Mesenchymal stem cell (in vitro differentiated cells and primary cell): ENCODE results near the gene KIF22.
"Not testable (repeated sequence)": the region's sequence is repeated elsewhere in the genome, so short reads cannot be mapped to it uniquely, and the experiment has no call there.

Experiments used
- DNase-seq: peaks from one replicate; pipeline ENCODE4 v3.0.0-alpha.2; 2013
- H2AFZ ChIP-seq: one replicate; pipeline ENCODE4 v1.6.1; 2013; ENCODE audit warnings: low read depth, mild to moderate bottlenecking, control low read depth, inconsistent platforms, low read length, moderate library complexity
- H2AK5ac ChIP-seq: 2 replicates; pipeline ENCODE4 v1.6.1; 2013; ENCODE audit warnings: low read length, moderate library complexity, mild to moderate bottlenecking, inconsistent platforms; ENCODE audit not compliant: severe bottlenecking
- H2BK120ac ChIP-seq: one replicate; pipeline ENCODE4 v1.6.1; 2013; ENCODE audit warnings: low read depth, mild to moderate bottlenecking, inconsistent platforms, low read length, moderate library complexity
- H2BK12ac ChIP-seq, 2 experiments: one replicate each; pipeline ENCODE4 v1.6.1; 2013; ENCODE audit warnings: inconsistent platforms in 2 of 2, low read length in 2 of 2, mild to moderate bottlenecking in 2 of 2, moderate library complexity in 2 of 2, control low read depth in 1 of 2
- H2BK15ac ChIP-seq: one replicate; pipeline ENCODE4 v1.6.1; 2013; ENCODE audit warnings: mild to moderate bottlenecking, low read depth, inconsistent platforms; ENCODE audit not compliant: poor library complexity, severe bottlenecking
- H2BK5ac ChIP-seq: 2 replicates; pipeline ENCODE4 v1.6.1; 2013; ENCODE audit warnings: low read depth, mild to moderate bottlenecking, low read length, control low read depth, inconsistent platforms; ENCODE audit not compliant: poor library complexity, severe bottlenecking
- H3K14ac ChIP-seq, 2 experiments: one replicate each; pipeline ENCODE4 v1.6.1; 2013; ENCODE audit warnings: inconsistent platforms in 2 of 2, low read length in 2 of 2, control low read depth in 1 of 2, mild to moderate bottlenecking in 1 of 2, moderate library complexity in 1 of 2
- H3K18ac ChIP-seq, 2 experiments: one replicate each; pipeline ENCODE4 v1.6.1; 2013; ENCODE audit warnings: inconsistent platforms in 2 of 2, low read length in 2 of 2, control low read depth in 1 of 2, low read depth in 1 of 2, mild to moderate bottlenecking in 1 of 2
- H3K23ac ChIP-seq, 2 experiments: one replicate each; pipeline ENCODE4 v1.6.1; 2013; ENCODE audit warnings: inconsistent platforms in 2 of 2, low read length in 2 of 2, mild to moderate bottlenecking in 2 of 2, moderate library complexity in 2 of 2, control low read depth in 1 of 2
- H3K27ac ChIP-seq: 2 replicates; pipeline ENCODE4 v1.5.1; 2013; ENCODE audit warnings: mild to moderate bottlenecking, moderate library complexity, low read length, control low read depth, inconsistent platforms; ENCODE audit not compliant: poor library complexity, severe bottlenecking
- H3K27me3 ChIP-seq, 2 experiments: 2 replicates each; pipeline versions ENCODE4 v1.6.1 to v1.7.0; 2013; ENCODE audit warnings: low read length in 2 of 2, mild to moderate bottlenecking in 2 of 2, moderate library complexity in 2 of 2, control low read depth in 1 of 2, inconsistent platforms in 1 of 2; ENCODE audit not compliant: control insufficient read depth in 1 of 2, insufficient read depth in 1 of 2
- H3K36me3 ChIP-seq, 2 experiments: 2 replicates each; pipeline versions ENCODE4 v1.6.1 to v1.7.0; 2013; ENCODE audit warnings: low read length in 2 of 2, control low read depth in 1 of 2, inconsistent platforms in 1 of 2, low read depth in 1 of 2, mild to moderate bottlenecking in 1 of 2; ENCODE audit not compliant: insufficient read depth in 2 of 2, control insufficient read depth in 1 of 2
- H3K4ac ChIP-seq, 2 experiments: one replicate each; pipeline ENCODE4 v1.6.1; 2013; ENCODE audit warnings: inconsistent platforms in 2 of 2, low read length in 2 of 2, mild to moderate bottlenecking in 2 of 2, moderate library complexity in 2 of 2, control low read depth in 1 of 2, low read depth in 1 of 2
- H3K4me1 ChIP-seq: 2 replicates; pipeline ENCODE4 v1.6.1; 2013; ENCODE audit warnings: low read depth, low read length, control low read depth; ENCODE audit not compliant: control insufficient read depth, insufficient read depth
- H3K4me2 ChIP-seq: 2 replicates; pipeline ENCODE4 v1.6.1; 2013; ENCODE audit warnings: low read length, mild to moderate bottlenecking, inconsistent platforms; ENCODE audit not compliant: poor library complexity, severe bottlenecking
- H3K4me3 ChIP-seq, 2 experiments: 2 replicates each; pipeline versions ENCODE4 v1.5.1 to v1.7.0; 2013; ENCODE audit warnings: low read length in 2 of 2, mild to moderate bottlenecking in 2 of 2, control low read depth in 1 of 2, low read depth in 1 of 2; ENCODE audit not compliant: insufficient read depth in 1 of 2
- H3K79me1 ChIP-seq: replicated peaks from 2 replicates; pipeline ENCODE4 v1.6.1; 2013; ENCODE audit warnings: mild to moderate bottlenecking, control low read depth, low read length, inconsistent platforms; ENCODE audit not compliant: poor library complexity, severe bottlenecking
- H3K9ac ChIP-seq: 2 replicates; pipeline ENCODE4 v1.7.0; 2013; ENCODE audit warnings: mild to moderate bottlenecking, low read length, moderate library complexity
- H3K9me3 ChIP-seq: 2 replicates; pipeline ENCODE4 v1.7.0; 2013; ENCODE audit warnings: mild to moderate bottlenecking, low read length; ENCODE audit not compliant: control insufficient read depth
- H4K8ac ChIP-seq: one replicate; pipeline ENCODE4 v1.6.1; 2013; ENCODE audit warnings: inconsistent platforms, mild to moderate bottlenecking, low read length, moderate library complexity
- H4K91ac ChIP-seq: one replicate; pipeline ENCODE4 v1.6.1; 2013; ENCODE audit warnings: mild to moderate bottlenecking, low read length, inconsistent platforms
- WGBS: methylation state at CpG from one replicate; pipeline ENCODE4 v1.1.7; 2013; ENCODE audit warnings: mixed read lengths; 5-methylcytosine and 5-hydroxymethylcytosine counted together

KIF22 gene

DNA sequence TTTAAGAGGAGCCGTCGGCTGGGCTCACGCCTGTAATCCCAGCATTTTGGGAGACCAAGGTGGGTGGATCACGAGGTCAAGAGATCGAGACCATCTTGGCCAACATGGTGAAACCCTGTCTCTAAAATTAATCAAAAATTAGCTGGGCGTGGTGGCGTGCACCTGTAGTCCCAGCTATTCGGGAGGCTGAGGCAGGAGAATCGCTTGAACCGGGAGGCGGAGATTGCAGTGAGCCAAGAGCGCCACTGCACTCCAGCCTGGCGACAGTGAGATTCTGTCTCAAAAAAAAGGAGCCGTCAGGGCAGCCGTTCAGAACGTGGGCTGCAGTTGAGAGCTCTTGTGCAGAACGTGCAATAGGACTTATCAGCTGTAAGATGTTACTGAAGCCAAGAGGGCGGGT is 2.6 kb downstream of the KIF22 start:
- 98% methylated on average over 18 of the region's 18 CpGs for WGBS
- not testable (repeated sequence) for H3K4me1 ChIP-seq, H4K91ac ChIP-seq, H3K4ac ChIP-seq, H2BK12ac ChIP-seq, H4K8ac ChIP-seq, H3K27ac ChIP-seq, H3K27me3 ChIP-seq, H3K9me3 ChIP-seq, H3K9ac ChIP-seq, H3K4me2 ChIP-seq, H2BK120ac ChIP-seq, H3K14ac ChIP-seq, H3K4me3 ChIP-seq, H3K18ac ChIP-seq, H2BK15ac ChIP-seq, H2AFZ ChIP-seq, H3K23ac ChIP-seq, DNase-seq, H2BK5ac ChIP-seq, H2AK5ac ChIP-seq
- H3K79me1 ChIP-seq = peaks cover 29% of the 10 kb centered on the region
- H3K36me3 ChIP-seq = peaks cover 9 to 17% of the 10 kb centered on the region in 2 experiments

DNA sequence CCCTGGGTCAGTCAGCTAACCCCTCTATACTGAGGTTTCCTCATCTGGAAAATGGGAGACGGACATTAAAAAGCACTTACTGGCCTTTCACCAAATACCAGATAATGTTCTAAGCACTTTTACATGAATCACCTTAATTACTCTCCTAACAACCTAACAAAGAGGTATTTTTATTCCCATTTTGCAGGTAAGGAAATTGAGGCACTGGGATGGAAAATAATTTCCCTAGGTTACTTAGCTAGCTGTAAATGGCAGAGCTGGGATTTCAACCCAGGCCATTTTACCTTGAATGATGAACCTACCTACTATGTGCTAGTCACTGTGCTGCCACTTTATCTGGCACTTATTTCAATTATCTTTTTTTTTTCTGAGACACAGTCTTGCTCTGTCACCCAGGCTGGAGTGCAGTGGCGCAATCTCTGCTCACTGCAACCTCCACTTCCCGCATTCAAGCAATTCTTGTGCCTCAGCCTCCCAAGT is 3.7 kb downstream of the KIF22 start:
- Histone ChIP-seq H3K14ac (no peak overlapping the region), H3K36me3 (peaks cover 19 to 28% of the 10 kb centered on the region in 2 experiments), H2BK15ac (no peak overlapping the region), H3K9me3 (no peaks in the 10 kb centered on the region), H2BK5ac (no peak overlapping the region), H2BK12ac (no peak overlapping the region), H2AFZ (no peak overlapping the region), H3K23ac (no peak overlapping the region), H3K18ac (no peak overlapping the region), H3K4me2 (no peak overlapping the region), H2BK120ac (no peak overlapping the region), H3K4me1 (peaks cover 7% of the 10 kb centered on the region), H3K4ac (no peak overlapping the region), H4K91ac (no peak overlapping the region), H3K4me3 (no peak overlapping the region), H3K9ac (no peak overlapping the region), H3K27ac (no peak overlapping the region), H3K27me3 (no peaks in the 10 kb centered on the region), H2AK5ac (no peak overlapping the region), H4K8ac (no peak overlapping the region), H3K79me1 (peaks cover 29% of the 10 kb centered on the region)
- 86% methylated on average over 3 of the region's 3 CpGs for WGBS
- DNase-seq = no peak

DNA sequence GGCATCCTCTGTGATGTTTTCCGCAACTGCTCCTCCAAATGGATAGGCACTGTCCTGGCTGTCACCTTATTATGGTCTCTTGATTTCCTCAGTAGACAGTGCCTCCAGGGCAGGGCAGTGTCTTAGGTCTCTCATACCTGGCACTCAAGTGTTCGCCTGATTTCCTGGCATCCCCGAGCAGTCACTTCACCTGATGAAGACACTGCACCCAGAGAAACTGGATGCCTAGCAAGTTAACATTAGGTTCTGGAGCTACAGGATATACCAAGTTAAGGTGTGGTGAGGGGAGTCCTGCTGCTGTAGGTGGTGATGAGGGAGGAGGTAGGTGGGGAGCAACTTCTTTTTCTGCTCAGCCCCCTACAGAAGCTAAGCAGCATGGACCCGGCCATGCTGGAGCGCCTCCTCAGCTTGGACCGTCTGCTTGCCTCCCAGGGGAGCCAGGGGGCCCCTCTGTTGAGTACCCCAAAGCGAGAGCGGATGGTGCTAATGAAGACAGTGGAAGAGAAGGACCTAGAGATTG is 11.9 kb downstream of the KIF22 start:
- no peak overlapping the region for H2AFZ ChIP-seq

DNA sequence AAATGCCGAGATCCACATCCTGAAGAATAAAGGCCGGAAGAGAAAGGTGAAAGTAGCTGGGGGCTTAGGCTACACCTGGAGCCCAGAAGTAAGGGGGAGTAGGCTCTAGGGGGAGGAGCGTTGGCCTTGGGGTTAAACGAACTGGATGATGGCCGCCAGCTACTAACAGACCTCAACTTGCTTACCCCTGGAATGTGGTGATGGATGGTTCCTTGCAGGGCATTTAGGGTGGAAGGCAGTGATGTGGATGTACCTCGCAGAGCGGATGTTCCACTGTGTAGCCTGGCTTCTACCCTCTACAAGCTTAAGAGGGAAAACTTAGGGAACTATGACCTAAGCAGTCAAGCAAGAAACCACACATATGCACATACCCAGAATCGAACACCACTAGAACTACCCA is 13.5 kb downstream of the KIF22 start:
- Histone ChIP-seq H2BK5ac (no peak overlapping the region), H2AFZ (no peak overlapping the region), H2BK15ac (no peak overlapping the region), H4K8ac (peak overlapping the region; percentile 47), H3K4me2 (no peak overlapping the region), H2BK12ac (no peak overlapping the region), H3K36me3 (peaks cover 34 to 38% of the 10 kb centered on the region in 2 experiments), H3K14ac (no peak overlapping the region), H3K4me1 (peaks cover 26% of the 10 kb centered on the region), H2BK120ac (no peak overlapping the region), H3K27me3 (no peaks in the 10 kb centered on the region), H4K91ac (no peak overlapping the region), H3K4me3 (peak overlapping the region in 1 of 2 experiments; percentile 92), H2AK5ac (peak overlapping the region; percentile 52), H3K27ac (no peak overlapping the region), H3K9me3 (no peaks in the 10 kb centered on the region), H3K79me1 (peaks cover 15% of the 10 kb centered on the region), H3K23ac (no peak overlapping the region), H3K18ac (peak overlapping the region in 1 of 2 experiments; percentile 28), H3K9ac (peak overlapping the region; percentile 98), H3K4ac (peak overlapping the region in 1 of 2 experiments; percentile 38)
- DNase-seq = no peak
- WGBS = 93% methylated on average over 6 of the region's 8 CpGs

More for the DNA sequence above, 11.9 kb downstream of the KIF22 start:
- no peak overlapping the region for H3K4me3 ChIP-seq
- H3K79me1 ChIP-seq = peaks cover 15% of the 10 kb centered on the region
- H2BK120ac ChIP-seq = no peak overlapping the region
- no peak overlapping the region for H3K23ac ChIP-seq
- H2BK15ac ChIP-seq = no peak overlapping the region
- H3K27me3 ChIP-seq = no peaks in the 10 kb centered on the region
- H3K27ac ChIP-seq = no peak overlapping the region
- no peaks in the 10 kb centered on the region for H3K9me3 ChIP-seq
- H4K91ac ChIP-seq = no peak overlapping the region
- no peak overlapping the region for H3K18ac ChIP-seq
- no peak overlapping the region for H2BK12ac ChIP-seq
- H2AK5ac ChIP-seq = no peak overlapping the region
- no peak overlapping the region for H3K4ac ChIP-seq
- peaks cover 15% of the 10 kb centered on the region for H3K4me1 ChIP-seq
- no peak overlapping the region for H4K8ac ChIP-seq
- H3K9ac ChIP-seq = no peak overlapping the region
- H3K36me3 ChIP-seq = peaks cover 31 to 48% of the 10 kb centered on the region in 2 experiments
- no peak for DNase-seq
- H2BK5ac ChIP-seq = no peak overlapping the region
- H3K14ac ChIP-seq = no peak overlapping the region
- WGBS = 96% methylated on average over 8 of the region's 8 CpGs
- no peak overlapping the region for H3K4me2 ChIP-seq
